GM19193 (cell line): Measurements from ENCODE around the gene IL1B.

Source experiments
- POLR2A ChIP-seq: IDR thresholded peaks from 4 replicates; pipeline ENCODE4 v1.6.1; 2011; ENCODE audit not compliant: insufficient read depth, insufficient read length; ENCODE audit errors: extremely low read depth

Gene IL1B

DNA sequence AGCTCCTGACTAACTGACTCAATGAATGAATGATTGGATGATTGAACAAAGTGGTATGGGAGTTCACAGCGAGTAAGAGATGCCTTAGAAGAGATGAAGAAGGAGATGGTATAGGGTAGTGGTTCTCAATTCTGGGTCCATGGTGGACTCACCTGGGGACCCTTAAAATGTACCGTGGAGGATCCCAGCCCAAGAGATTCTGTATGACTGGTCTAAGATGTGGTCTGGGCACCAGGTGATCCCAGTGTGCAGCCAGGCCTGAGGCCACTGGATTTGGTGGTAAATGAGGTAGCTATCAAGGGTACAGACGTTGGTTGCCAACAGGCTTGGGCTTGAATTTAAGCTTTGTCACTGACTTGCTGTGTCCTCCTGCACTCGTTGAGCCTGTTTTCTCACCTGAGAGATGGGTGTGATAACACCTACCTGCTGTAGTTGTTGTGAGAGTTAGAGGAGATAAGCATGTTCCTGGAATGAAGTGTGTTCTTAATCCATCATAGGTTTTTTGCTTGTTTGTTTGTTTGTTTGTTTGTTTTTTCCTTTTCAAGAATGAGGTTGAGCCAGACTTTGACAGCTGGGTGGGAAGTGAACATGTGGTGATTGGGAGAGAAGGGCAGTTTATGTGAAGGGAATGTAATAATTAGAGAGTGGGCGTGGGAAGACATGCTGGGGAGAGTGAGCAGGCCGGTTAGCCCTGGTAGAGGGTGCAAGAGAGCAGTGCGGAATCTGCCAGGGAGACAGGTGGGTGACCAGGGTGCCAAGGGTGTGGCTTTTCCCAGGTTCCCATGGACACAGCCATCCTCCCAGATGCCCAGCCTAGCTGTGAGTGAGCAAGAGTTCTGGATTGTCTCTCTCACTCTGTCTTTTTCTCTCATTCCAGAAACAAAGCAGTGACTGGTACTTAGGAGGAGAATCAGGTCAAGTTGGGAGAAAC is 31.4 kb upstream of the IL1B start:
- no peak for TF ChIP-seq POLR2A

DNA sequence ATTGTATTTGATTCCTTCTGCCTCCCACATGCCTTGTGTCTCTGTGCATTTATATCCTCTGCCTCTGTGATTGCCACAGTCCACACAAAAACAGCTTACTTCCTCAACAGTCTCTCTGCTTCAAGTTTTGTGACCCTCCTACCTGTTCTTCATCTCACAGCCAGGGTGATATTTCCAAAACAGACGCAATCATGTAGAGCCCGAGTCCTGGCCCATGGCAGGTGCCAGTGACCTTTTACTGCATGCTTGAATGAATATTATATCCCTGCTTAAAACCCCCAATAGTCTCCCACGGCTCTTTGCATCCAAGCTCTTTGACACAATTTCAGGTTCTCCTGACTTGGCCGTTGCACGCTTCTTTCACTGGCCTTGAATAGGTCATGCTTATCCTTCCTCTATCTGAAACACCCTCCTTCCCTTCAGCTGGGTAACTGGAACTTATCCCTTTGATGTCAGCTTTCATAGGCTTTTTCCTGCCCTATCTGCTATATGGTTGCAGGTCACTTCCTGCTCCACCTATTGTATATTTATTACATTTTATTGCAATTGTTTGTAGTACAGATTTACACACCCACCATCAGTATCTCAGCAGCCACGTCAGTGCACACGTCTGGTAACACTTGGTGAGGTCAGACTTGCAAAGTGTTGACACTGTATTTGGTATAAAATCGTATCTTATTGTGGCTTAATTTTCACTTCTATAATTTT is 29.7 kb upstream of the IL1B start:
- TF ChIP-seq POLR2A, result no peak

- no peak for TF ChIP-seq POLR2A
These were observed 27.5 kb upstream of the IL1B start for GRCh38 chr2:112864072-112864471.

DNA sequence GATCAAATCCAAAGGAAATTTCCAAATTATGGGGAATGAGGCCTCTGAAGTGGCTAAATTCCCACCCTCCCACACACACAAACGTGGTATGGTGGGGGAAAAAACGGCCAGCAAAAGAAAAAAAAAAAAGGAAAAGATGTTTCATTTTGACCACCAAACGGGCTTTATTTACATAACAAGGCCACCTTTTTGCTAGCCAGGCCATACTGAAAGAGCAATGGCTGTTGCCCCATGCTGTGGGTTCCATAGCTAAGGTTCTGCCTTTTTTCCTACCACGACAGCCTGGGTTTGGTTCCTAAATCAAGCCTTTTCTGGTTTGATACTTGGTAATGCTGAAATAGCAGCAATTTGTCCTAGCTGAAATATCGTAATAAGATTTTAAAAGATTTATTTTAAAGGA is 14.0 kb upstream of the IL1B start:
- TF ChIP-seq POLR2A, result no peak

DNA sequence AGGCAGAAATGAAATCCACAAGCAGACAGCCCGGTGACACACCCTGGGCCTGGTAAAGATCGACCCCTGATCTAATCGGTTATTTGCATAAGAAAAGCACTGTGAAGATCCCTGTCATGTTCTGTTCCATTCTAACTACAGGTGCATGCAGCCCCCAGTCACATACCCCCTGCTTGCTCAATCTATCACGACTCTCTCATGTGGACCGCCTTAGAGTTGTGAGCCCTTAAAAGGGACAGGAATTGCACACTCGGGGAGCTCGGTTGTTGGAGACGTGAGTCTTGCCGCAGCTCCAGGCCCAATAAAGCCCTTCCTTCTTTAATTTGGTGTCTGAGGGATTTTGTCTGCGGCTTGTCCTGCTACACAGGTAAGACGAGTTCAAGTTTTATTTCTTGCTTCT is 13.4 kb upstream of the IL1B start:
- no peak for TF ChIP-seq POLR2A

GRCh38 chr2:112848833-112849232 is 12.3 kb upstream of the IL1B start:
- no peak for TF ChIP-seq POLR2A

- TF ChIP-seq POLR2A, result no peak
These were observed 9.5 kb upstream of the IL1B start for GRCh38 chr2:112846031-112846430.

DNA sequence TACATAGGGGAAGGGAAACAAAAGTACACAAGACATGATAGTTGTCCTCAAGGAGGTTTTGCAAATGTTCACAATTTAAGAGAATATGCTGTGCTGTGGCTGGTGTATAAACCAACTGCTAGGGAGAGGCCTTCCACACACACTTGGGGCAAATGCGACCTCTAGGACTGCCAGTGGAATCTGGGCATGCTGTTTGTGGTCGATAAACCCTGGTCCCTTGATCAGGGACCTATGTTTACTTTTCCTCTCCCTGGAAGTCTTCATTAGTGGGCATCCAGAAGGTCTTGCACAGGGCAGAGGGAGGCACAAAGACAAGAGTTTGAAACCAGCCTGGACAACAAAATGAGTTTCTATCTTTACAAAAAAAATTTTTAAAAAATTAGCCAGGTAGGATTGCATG is 7.3 kb upstream of the IL1B start:
- no peak for TF ChIP-seq POLR2A

- no peak for TF ChIP-seq POLR2A
These were observed 6.7 kb upstream of the IL1B start for GRCh38 chr2:112843288-112843687.

- no peak for TF ChIP-seq POLR2A
These were observed 4.9 kb upstream of the IL1B start for GRCh38 chr2:112841295-112842044.

- no peak for TF ChIP-seq POLR2A
These were observed 3.5 kb upstream of the IL1B start for GRCh38 chr2:112840068-112840445.

- TF ChIP-seq POLR2A, result no peak
These were observed 3.0 kb upstream of the IL1B start for GRCh38 chr2:112839407-112840067.

GRCh38 chr2:112836163-112836560 is 417 bp downstream of the IL1B start:
- no peak for TF ChIP-seq POLR2A

- TF ChIP-seq POLR2A, result no peak
These were observed 930 bp downstream of the IL1B start for GRCh38 chr2:112835536-112836162.
